ENCODE results near the gene MED22.

Gene MED22

GRCh38 chr9:133306242-133307204, 41.4 kb downstream of the MED22 start:
- H3K27me3 ChIP-seq (replicated peaks; ENCODE audit: control insufficient read depth, insufficient read depth, low read length) = no peaks in the 10 kb centered on the region
- no peak for DNase-seq (ENCODE audit: extremely low read depth, insufficient read length)

GRCh38 chr9:133305731-133306130, 42.2 kb downstream of the MED22 start:
- no peak for DNase-seq (ENCODE audit: extremely low read depth, insufficient read length)
- Histone ChIP-seq H3K36me3 (ENCODE audit: control insufficient read depth, insufficient read depth, low read length) (no peaks in the 10 kb centered on the region), H3K4me3 (replicated peaks; ENCODE audit: low read depth, low read length) (no peak overlapping the region), H3K27me3 (replicated peaks; ENCODE audit: control insufficient read depth, insufficient read depth, low read length) (no peaks in the 10 kb centered on the region)
- TF ChIP-seq CTCF (IDR thresholded peaks at IDR 0.05; ENCODE audit: insufficient read depth, low read length, poor library complexity, severe bottlenecking) = no peak

More at GRCh38 chr9:133306242-133307204, 41.4 kb downstream of the MED22 start:
- TF ChIP-seq CTCF (IDR thresholded peaks at IDR 0.05; ENCODE audit: insufficient read depth, low read length, poor library complexity, severe bottlenecking) = no peak
- Histone ChIP-seq H3K36me3 (ENCODE audit: control insufficient read depth, insufficient read depth, low read length) (no peaks in the 10 kb centered on the region), H3K4me3 (replicated peaks; ENCODE audit: low read depth, low read length) (no peak overlapping the region)

DNA sequence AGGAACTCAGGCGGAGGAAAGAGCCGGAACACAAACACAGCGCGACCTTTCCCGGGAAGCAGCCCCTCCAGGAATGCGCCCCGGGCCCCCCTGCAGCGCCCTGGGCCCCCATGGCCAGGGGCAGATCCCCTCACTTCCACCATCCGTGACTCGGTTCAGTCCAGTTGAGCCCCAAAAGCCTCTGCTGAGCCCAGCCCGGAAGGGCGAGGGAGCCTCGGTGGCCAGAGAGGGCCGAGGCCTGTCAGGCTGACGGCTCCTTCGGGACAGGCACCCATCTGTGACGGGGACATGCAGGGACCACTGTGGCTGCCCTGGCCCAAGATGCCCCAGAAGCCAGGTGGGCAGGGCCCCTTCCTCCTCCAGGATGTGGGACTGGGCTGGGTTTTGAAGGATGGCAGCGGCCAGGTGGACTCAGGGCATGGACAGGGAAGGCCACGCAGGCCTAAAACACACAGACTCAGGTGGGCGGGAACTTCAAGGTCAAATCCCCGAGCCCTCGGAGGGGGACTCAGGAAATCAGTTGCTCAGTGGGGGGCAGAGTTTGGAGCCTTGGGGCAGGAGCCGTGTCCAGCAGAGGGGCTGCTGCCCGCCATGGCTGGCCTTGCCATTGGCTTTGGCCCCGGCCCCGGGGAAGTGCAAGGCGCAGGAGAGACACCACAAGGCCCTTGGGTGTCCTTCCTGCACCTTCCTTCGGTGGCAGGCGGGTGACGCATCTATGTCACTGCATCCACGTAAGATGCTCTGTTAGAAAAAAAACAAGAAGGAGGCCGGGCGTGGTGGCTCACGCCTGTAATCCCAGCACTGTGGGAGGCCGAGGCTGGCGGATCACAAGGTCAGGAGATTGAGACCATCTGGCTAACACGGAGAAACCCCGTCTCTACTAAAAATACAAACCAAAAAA, 43.2 kb downstream of the MED22 start:
- H3K36me3 ChIP-seq (ENCODE audit: control insufficient read depth, insufficient read depth, low read length) = no peaks in the 10 kb centered on the region
- no peak overlapping the region for H3K4me3 ChIP-seq (replicated peaks; ENCODE audit: low read depth, low read length)
- no peak for TF ChIP-seq CTCF (IDR thresholded peaks at IDR 0.05; ENCODE audit: insufficient read depth, low read length, poor library complexity, severe bottlenecking)
- no peak for DNase-seq (ENCODE audit: extremely low read depth, insufficient read length)
- no peaks in the 10 kb centered on the region for H3K27me3 ChIP-seq (replicated peaks; ENCODE audit: control insufficient read depth, insufficient read depth, low read length)

GRCh38 chr9:133304158-133304470, 43.8 kb downstream of the MED22 start:
- no peak for TF ChIP-seq CTCF (IDR thresholded peaks at IDR 0.05; ENCODE audit: insufficient read depth, low read length, poor library complexity, severe bottlenecking)
- H3K36me3 ChIP-seq (ENCODE audit: control insufficient read depth, insufficient read depth, low read length) = no peaks in the 10 kb centered on the region
- no peak overlapping the region for H3K4me3 ChIP-seq (replicated peaks; ENCODE audit: low read depth, low read length)
- no peak for DNase-seq (ENCODE audit: extremely low read depth, insufficient read length)
- H3K27me3 ChIP-seq (replicated peaks; ENCODE audit: control insufficient read depth, insufficient read depth, low read length) = no peaks in the 10 kb centered on the region

GRCh38 chr9:133303266-133304157, 44.4 kb downstream of the MED22 start:
- DNase-seq (ENCODE audit: extremely low read depth, insufficient read length) = no peak
- no peak overlapping the region for H3K4me3 ChIP-seq (replicated peaks; ENCODE audit: low read depth, low read length)

More at GRCh38 chr9:133303266-133304157, 44.4 kb downstream of the MED22 start:
- no peaks in the 10 kb centered on the region for H3K36me3 ChIP-seq (ENCODE audit: control insufficient read depth, insufficient read depth, low read length)
- no peaks in the 10 kb centered on the region for H3K27me3 ChIP-seq (replicated peaks; ENCODE audit: control insufficient read depth, insufficient read depth, low read length)
- no peak for TF ChIP-seq CTCF (IDR thresholded peaks at IDR 0.05; ENCODE audit: insufficient read depth, low read length, poor library complexity, severe bottlenecking)

Measured in GM06990 (cell line).